Measurements from ENCODE around the gene DPPA3.

GRCh38 chr12:7719946-7720730 lies 8.9 kb downstream of the DPPA3 start:
- no peak for TF ChIP-seq POLR2A (IDR thresholded peaks at IDR 0.05)
- TF ChIP-seq, protein P1, sequence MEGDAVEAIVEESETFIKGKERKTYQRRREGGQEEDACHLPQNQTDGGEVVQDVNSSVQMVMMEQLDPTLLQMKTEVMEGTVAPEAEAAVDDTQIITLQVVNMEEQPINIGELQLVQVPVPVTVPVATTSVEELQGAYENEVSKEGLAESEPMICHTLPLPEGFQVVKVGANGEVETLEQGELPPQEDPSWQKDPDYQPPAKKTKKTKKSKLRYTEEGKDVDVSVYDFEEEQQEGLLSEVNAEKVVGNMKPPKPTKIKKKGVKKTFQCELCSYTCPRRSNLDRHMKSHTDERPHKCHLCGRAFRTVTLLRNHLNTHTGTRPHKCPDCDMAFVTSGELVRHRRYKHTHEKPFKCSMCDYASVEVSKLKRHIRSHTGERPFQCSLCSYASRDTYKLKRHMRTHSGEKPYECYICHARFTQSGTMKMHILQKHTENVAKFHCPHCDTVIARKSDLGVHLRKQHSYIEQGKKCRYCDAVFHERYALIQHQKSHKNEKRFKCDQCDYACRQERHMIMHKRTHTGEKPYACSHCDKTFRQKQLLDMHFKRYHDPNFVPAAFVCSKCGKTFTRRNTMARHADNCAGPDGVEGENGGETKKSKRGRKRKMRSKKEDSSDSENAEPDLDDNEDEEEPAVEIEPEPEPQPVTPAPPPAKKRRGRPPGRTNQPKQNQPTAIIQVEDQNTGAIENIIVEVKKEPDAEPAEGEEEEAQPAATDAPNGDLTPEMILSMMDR (IDR thresholded peaks at IDR 0.05), result no peak
- no peak for TF ChIP-seq POLR2AphosphoS5 (IDR thresholded peaks at IDR 0.05; ENCODE audit: insufficient read depth in 1 of 2, low read depth in 1 of 2)
